HepG2 (cell line): ENCODE data around the gene TLE7. TPM values are rescaled to one million over a fixed set of nuclear protein-coding genes. Genes with fewer than 3 reads are reported as not detected.

Experiments
- ATAC-seq: fragments of 200-7000 bp; cut with Tn5 transposase; 3 replicates; pipeline ENCODE4 v1.9.1; 2020; ENCODE audit warnings: mild to moderate bottlenecking, moderate library complexity
- BruUV-seq: library from RNA; stranded (reverse); fragments of 400-500 nt; replicated peaks from 2 replicates; lab custom pipeline; 2021; lab: Mats Ljungman, UMichigan
- CTCF ChIA-PET: fragments of 300-600 bp; formaldehyde crosslinking; extraction: SDS; loops from one replicate; lab custom pipeline; 2021; ENCODE audit warnings: low total read pairs, inconsistent platforms, low intra/inter-chr PET ratio; lab: Yijun Ruan, JAX
- POLR2A ChIA-PET: fragments of 350-600 bp; sonication (Branson Sonifier 250); formaldehyde crosslinking; loops from one replicate; lab custom pipeline; 2020; ENCODE audit warnings: antibody characterized with exemption, inconsistent platforms; lab: Yijun Ruan, JAX
- DNase-seq: peaks from one replicate; pipeline ENCODE4 v3.0.0-alpha.2; 2015; ENCODE audit warnings: low spot score
- FAIRE-seq: peaks from 3 replicates; lab custom pipeline; 2011; peaks lifted over from hg19 to GRCh38; lab: Jason Lieb, UNC
- H2AFZ ChIP-seq: one replicate; pipeline ENCODE4 v1.6.1; 2011; ENCODE audit warnings: low read length, inconsistent platforms
- H3K27ac ChIP-seq: fragments of 300-600 bp; 3 replicates; pipeline ENCODE4 v1.8.0; 2011; ENCODE audit warnings: mixed run types, mild to moderate bottlenecking, mixed read lengths, low read length, inconsistent platforms; ENCODE audit not compliant: insufficient read depth; ENCODE audit errors: extremely low read length
- H3K27me3 ChIP-seq, 2 experiments: fragments of 200-600 bp in 1 of 2; 2 replicates in 1 of 2; 3 replicates in 1 of 2; pipeline versions ENCODE4 v1.6.0 to v1.8.0; 2011; ENCODE audit warnings: low read length in 2 of 2, mild to moderate bottlenecking in 2 of 2, moderate library complexity in 2 of 2, inconsistent platforms in 1 of 2; ENCODE audit not compliant: insufficient read depth in 2 of 2, control insufficient read depth in 1 of 2
- H3K36me3 ChIP-seq, 2 experiments: fragments of 200-600 bp in 1 of 2; replicated peaks in 1 of 2; 2 replicates in 1 of 2; 3 replicates in 1 of 2; pipeline versions ENCODE4 v1.5.1 to v1.8.0; 2011; ENCODE audit warnings: low read length in 2 of 2, inconsistent platforms in 1 of 2; ENCODE audit not compliant: insufficient read depth in 2 of 2, control insufficient read depth in 1 of 2
- H3K4me1 ChIP-seq: 2 replicates; pipeline ENCODE4 v1.5.1; 2012; ENCODE audit warnings: low read length, inconsistent platforms; ENCODE audit not compliant: insufficient read depth
- H3K4me2 ChIP-seq: 2 replicates; pipeline ENCODE4 v1.6.0; 2011; ENCODE audit warnings: low read depth, low read length, inconsistent platforms
- H3K4me3 ChIP-seq, 3 experiments: fragments of 200-600 bp in 1 of 3; sonication (generic), shearing (Covaris generic) in 1 of 3; replicated peaks in 1 of 3; 2 replicates each; pipeline ENCODE4 v1.5.1; 2011 to 2016; ENCODE audit warnings: low read length in 3 of 3, inconsistent platforms in 2 of 3, low read depth in 2 of 3, mild to moderate bottlenecking in 2 of 3, control low read depth in 1 of 3, mixed read lengths in 1 of 3; ENCODE audit not compliant: insufficient read depth in 1 of 3
- H3K79me2 ChIP-seq: one replicate; pipeline ENCODE4 v1.6.1; 2011; ENCODE audit warnings: low read length, inconsistent platforms; ENCODE audit not compliant: insufficient read depth
- H3K9ac ChIP-seq: 2 replicates; pipeline ENCODE4 v1.6.0; 2011; ENCODE audit warnings: mild to moderate bottlenecking, low read depth, low read length, inconsistent platforms; ENCODE audit not compliant: insufficient read depth
- H3K9me3 ChIP-seq: 2 replicates; pipeline ENCODE4 v1.5.1; 2012; ENCODE audit warnings: mild to moderate bottlenecking, low read length
- H4K20me1 ChIP-seq: 2 replicates; pipeline ENCODE4 v1.6.0; 2011; ENCODE audit warnings: inconsistent platforms, mild to moderate bottlenecking, low read length, moderate library complexity; ENCODE audit not compliant: insufficient read depth
- NONO ChIP-seq, 2 experiments: fragments of 450-650 bp in 1 of 2; sonication (generic) in 1 of 2; formaldehyde crosslinking in 1 of 2; IDR thresholded peaks in 1 of 2; conservative IDR thresholded peaks in 1 of 2; 2 replicates each; pipeline versions ENCODE4 v1.6.1 to v1.8.0; 2017 to 2022; ENCODE audit warnings: mild to moderate bottlenecking in 1 of 2, missing genetic modification reagents in 1 of 2, moderate library complexity in 1 of 2
- RFXAP ChIP-seq: sonication (generic); formaldehyde crosslinking; IDR thresholded peaks from 2 replicates; pipeline ENCODE4 v1.4.0; 2020; ENCODE audit warnings: missing genetic modification reagents, borderline replicate concordance
- TERF1 ChIP-seq: sonication (generic); formaldehyde crosslinking; IDR thresholded peaks from 2 replicates; pipeline ENCODE4 v1.8.0; 2022; ENCODE audit warnings: mild to moderate bottlenecking, missing genetic modification reagents, moderate library complexity
- ZHX1 ChIP-seq: sonication (generic); formaldehyde crosslinking; IDR thresholded peaks from 2 replicates; pipeline ENCODE4 v1.8.1; 2022; ENCODE audit warnings: low read depth, mild to moderate bottlenecking, missing genetic modification reagents
- ZNF235 ChIP-seq: sonication (generic); formaldehyde crosslinking; IDR thresholded peaks from 2 replicates; pipeline ENCODE4 v1.8.1; 2023; ENCODE audit warnings: mild to moderate bottlenecking, missing genetic modification reagents, borderline replicate concordance
- ZNF343 ChIP-seq: sonication (generic); formaldehyde crosslinking; IDR thresholded peaks from 2 replicates; pipeline ENCODE4 v1.4.0; 2020; ENCODE audit warnings: mild to moderate bottlenecking, missing genetic modification reagents
- ZNF501 ChIP-seq: sonication (generic); formaldehyde crosslinking; IDR thresholded peaks from 2 replicates; pipeline ENCODE4 v1.5.1; 2020; ENCODE audit warnings: mild to moderate bottlenecking, moderate library complexity, missing genetic modification reagents
- ZNF644 ChIP-seq: IDR thresholded peaks from 2 replicates; pipeline ENCODE4 v1.6.1; 2016; ENCODE audit warnings: low read depth
- ZNF777 ChIP-seq: sonication (generic); formaldehyde crosslinking; IDR thresholded peaks from 2 replicates; pipeline ENCODE4 v1.4.0; 2020; ENCODE audit warnings: missing genetic modification reagents
- WGBS: methylation state at CpG from one replicate; pipeline ENCODE4 v1.1.6; 2017; ENCODE audit warnings: low lambda C conversion rate; 5-methylcytosine and 5-hydroxymethylcytosine counted together
- in situ Hi-C: cut with HindIII; loops from 2 replicates; pipeline ENCODE4 v1.10.0; 2017; ENCODE audit warnings: low pct_unique_long_range_greater_than_20kb; ENCODE audit not compliant: extremely low pct_ligation_motif_present
- intact Hi-C: fragments of 100-400 bp; cut with micrococcal nuclease; formaldehyde crosslinking; loops from one replicate; pipeline ENCODE4 v1.10.0; 2022; ENCODE audit not compliant: unreplicated experiment
- polyA plus RNA-seq, 8 experiments: library from polyadenylated mRNA; depleted of rRNA in 3 of 8; stranded (reverse) in 7 of 8; unstranded in 1 of 8; fragments of >200 nt; fragmentation: Illumina TruSeq in 4 of 8; extraction: Trizol in 4 of 8; gene quantifications; 2 replicates each; pipeline versions ENCODE4 v1.2.1 to v1.2.3, GENCODE V29; 2011 to 2016; ENCODE audit warnings: low read depth in 4 of 8, missing spikeins in 1 of 8, mixed read lengths in 1 of 8; ENCODE audit not compliant: insufficient read depth in 1 of 8
- total RNA-seq, 5 experiments: library from RNA; depleted of rRNA; stranded (reverse); fragments of >200 nt; fragmentation: Illumina TruSeq; extraction: Trizol; gene quantifications; 2 replicates each; pipeline ENCODE4 v1.2.3, GENCODE V29; 2016; ENCODE audit warnings: low read depth in 1 of 5
- TF ChIP-seq, protein P1 (sequence below): sonication (generic); formaldehyde crosslinking; IDR thresholded peaks from 2 replicates; pipeline ENCODE4 v1.9.0; 2022; ENCODE audit warnings: low read depth, missing genetic modification reagents
- TF ChIP-seq, protein P2 (sequence below): sonication (generic); formaldehyde crosslinking; IDR thresholded peaks from 2 replicates; pipeline ENCODE4 v1.9.0; 2021; ENCODE audit warnings: mild to moderate bottlenecking, missing genetic modification reagents

The TLE7 gene
- total and polyA plus RNA-seq, 2 of the 13 experiments (the other 11 are each of a cell fraction or from before 2014, with no cell fraction given), result not detected

DNA sequence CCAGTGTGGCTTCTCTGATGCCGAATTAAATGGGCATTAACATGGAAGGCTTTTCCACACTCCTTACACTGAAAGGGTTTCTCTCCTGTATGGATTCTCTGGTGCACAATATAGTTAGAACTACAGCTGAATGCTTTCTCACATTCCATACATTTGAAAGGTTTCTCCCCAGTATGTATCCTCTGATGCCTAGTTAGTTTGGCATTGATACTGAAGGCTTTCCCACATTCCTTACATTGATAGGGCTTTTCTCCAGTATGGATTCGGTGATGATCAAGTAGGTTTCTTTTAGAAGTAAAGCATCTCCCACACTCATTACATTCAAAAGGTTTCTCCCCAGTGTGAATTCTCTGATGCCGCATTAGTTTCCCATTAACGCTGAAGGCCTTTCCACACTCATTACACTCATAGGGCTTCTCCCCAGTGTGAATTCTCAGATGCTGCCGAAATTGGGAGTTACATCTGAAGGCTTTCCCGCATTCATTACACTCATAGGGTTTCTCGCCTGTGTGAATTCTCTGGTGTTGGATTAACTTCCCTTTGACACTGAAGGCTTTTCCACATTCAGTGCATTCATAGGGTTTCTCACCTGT lies 6.5 kb upstream of the TLE7 start:
- H2AFZ ChIP-seq, result no peak overlapping the region
- no peak for FAIRE-seq
- TF ChIP-seq, protein P1, sequence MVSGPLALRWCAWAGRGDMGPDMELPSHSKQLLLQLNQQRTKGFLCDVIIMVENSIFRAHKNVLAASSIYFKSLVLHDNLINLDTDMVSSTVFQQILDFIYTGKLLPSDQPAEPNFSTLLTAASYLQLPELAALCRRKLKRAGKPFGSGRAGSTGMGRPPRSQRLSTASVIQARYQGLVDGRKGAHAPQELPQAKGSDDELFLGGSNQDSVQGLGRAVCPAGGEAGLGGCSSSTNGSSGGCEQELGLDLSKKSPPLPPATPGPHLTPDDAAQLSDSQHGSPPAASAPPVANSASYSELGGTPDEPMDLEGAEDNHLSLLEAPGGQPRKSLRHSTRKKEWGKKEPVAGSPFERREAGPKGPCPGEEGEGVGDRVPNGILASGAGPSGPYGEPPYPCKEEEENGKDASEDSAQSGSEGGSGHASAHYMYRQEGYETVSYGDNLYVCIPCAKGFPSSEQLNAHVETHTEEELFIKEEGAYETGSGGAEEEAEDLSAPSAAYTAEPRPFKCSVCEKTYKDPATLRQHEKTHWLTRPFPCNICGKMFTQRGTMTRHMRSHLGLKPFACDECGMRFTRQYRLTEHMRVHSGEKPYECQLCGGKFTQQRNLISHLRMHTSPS, result no peak
- TF ChIP-seq TERF1 (CRISPR knock-in tag), result no peak
- TF ChIP-seq ZHX1 (CRISPR knock-in tag), result no peak
- TF ChIP-seq RFXAP (CRISPR knock-in tag), result no peak
- TF ChIP-seq ZNF501 (CRISPR knock-in tag), result no peak
- TF ChIP-seq, protein P2, sequence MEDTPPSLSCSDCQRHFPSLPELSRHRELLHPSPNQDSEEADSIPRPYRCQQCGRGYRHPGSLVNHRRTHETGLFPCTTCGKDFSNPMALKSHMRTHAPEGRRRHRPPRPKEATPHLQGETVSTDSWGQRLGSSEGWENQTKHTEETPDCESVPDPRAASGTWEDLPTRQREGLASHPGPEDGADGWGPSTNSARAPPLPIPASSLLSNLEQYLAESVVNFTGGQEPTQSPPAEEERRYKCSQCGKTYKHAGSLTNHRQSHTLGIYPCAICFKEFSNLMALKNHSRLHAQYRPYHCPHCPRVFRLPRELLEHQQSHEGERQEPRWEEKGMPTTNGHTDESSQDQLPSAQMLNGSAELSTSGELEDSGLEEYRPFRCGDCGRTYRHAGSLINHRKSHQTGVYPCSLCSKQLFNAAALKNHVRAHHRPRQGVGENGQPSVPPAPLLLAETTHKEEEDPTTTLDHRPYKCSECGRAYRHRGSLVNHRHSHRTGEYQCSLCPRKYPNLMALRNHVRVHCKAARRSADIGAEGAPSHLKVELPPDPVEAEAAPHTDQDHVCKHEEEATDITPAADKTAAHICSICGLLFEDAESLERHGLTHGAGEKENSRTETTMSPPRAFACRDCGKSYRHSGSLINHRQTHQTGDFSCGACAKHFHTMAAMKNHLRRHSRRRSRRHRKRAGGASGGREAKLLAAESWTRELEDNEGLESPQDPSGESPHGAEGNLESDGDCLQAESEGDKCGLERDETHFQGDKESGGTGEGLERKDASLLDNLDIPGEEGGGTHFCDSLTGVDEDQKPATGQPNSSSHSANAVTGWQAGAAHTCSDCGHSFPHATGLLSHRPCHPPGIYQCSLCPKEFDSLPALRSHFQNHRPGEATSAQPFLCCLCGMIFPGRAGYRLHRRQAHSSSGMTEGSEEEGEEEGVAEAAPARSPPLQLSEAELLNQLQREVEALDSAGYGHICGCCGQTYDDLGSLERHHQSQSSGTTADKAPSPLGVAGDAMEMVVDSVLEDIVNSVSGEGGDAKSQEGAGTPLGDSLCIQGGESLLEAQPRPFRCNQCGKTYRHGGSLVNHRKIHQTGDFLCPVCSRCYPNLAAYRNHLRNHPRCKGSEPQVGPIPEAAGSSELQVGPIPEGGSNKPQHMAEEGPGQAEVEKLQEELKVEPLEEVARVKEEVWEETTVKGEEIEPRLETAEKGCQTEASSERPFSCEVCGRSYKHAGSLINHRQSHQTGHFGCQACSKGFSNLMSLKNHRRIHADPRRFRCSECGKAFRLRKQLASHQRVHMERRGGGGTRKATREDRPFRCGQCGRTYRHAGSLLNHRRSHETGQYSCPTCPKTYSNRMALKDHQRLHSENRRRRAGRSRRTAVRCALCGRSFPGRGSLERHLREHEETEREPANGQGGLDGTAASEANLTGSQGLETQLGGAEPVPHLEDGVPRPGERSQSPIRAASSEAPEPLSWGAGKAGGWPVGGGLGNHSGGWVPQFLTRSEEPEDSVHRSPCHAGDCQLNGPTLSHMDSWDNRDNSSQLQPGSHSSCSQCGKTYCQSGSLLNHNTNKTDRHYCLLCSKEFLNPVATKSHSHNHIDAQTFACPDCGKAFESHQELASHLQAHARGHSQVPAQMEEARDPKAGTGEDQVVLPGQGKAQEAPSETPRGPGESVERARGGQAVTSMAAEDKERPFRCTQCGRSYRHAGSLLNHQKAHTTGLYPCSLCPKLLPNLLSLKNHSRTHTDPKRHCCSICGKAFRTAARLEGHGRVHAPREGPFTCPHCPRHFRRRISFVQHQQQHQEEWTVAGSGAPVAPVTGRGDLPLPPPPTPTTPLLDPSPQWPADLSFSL (CRISPR knock-in tag), result no peak
- TF ChIP-seq ZNF777 (CRISPR knock-in tag), result no peak
- TF ChIP-seq NONO (IDR thresholded peaks at IDR 0.05), result no peak
- no peak for TF ChIP-seq NONO (CRISPR knock-in tag; conservative IDR thresholded peaks at IDR 0.05)
- TF ChIP-seq ZNF235 (CRISPR knock-in tag), result no peak
- no peak for TF ChIP-seq ZNF644 (CRISPR knock-in tag)
- no peak for TF ChIP-seq ZNF343 (CRISPR knock-in tag)
- TF ChIP-seq, all 625 proteins: peak for 0
- no peaks in the 10 kb centered on the region for H3K9me3 ChIP-seq
- DNase-seq (no peak), ATAC-seq (no peak)
- ChIA-PET CTCF (no interaction called here), POLR2A (no interaction called here)
- H3K4me2 ChIP-seq, result no peak overlapping the region
- no peaks in the 10 kb centered on the region for H3K79me2 ChIP-seq
- in situ Hi-C loops (loop anchor here (10.0 kb wide), 1 partner anchor 46 kb away; no protein-coding TSS in a partner anchor), intact Hi-C loops (no loop called here)
- H4K20me1 ChIP-seq, result no peaks in the 10 kb centered on the region
- H3K4me3 ChIP-seq, result no peak overlapping the region
- no peak overlapping the region for H3K9ac ChIP-seq
- WGBS, result 94% methylated on average over 7 of the region's 7 CpGs
- H3K27ac ChIP-seq, result no peak overlapping the region
- peaks cover 15 to 41% of the 10 kb centered on the region in 2 experiments for H3K36me3 ChIP-seq
- no peaks in the 10 kb centered on the region for H3K27me3 ChIP-seq
- H3K4me1 ChIP-seq, result peaks cover 6% of the 10 kb centered on the region; the same call in 1 of the 2 replicates
- no TSS peak for BruUV-seq
